DMS 273 (cell line): ENCODE data around the gene NT5C3B.
"Not testable (repeated sequence)": the region's sequence is repeated elsewhere in the genome, so short reads cannot be mapped to it uniquely, and the experiment has no call there.

Experiments
- DNase-seq: peaks from one replicate; lab custom pipeline; 2025; ENCODE audit not compliant: unreplicated experiment; lab: John Stamatoyannopoulos, UW

The NT5C3B gene

GRCh38 chr17:41785091-41785858 lies 50.8 kb downstream of the NT5C3B start:
- no peak for DNase-seq

GRCh38 chr17:41784207-41784744 lies 51.8 kb downstream of the NT5C3B start:
- peak; percentile 28 for DNase-seq

- no peak for DNase-seq
Observed at GRCh38 chr17:41782142-41782541, 53.9 kb downstream of the NT5C3B start.

GRCh38 chr17:41781404-41782110 lies 54.5 kb downstream of the NT5C3B start:
- no peak for DNase-seq

- DNase-seq, result no peak
Observed at GRCh38 chr17:41779954-41780353, 56.1 kb downstream of the NT5C3B start.

- peak; percentile 97 for DNase-seq
Observed at GRCh38 chr17:41777574-41778188, 58.4 kb downstream of the NT5C3B start.

- no peak for DNase-seq
Observed at GRCh38 chr17:41777157-41777573, 58.9 kb downstream of the NT5C3B start.

GRCh38 chr17:41776262-41776900 lies 59.7 kb downstream of the NT5C3B start:
- not testable (repeated sequence) for DNase-seq

- DNase-seq, result no peak
Observed at GRCh38 chr17:41775394-41776226, 60.4 kb downstream of the NT5C3B start.
